Activated CD4-positive, alpha-beta T cell treated with anti-CD3 and anti-CD28 coated beads for 36 hours (primary cell): ENCODE results near the gene WNT9A. TPM values are rescaled to one million over a fixed set of nuclear protein-coding genes. Genes with fewer than 3 reads are reported as not detected.
"Not testable (repeated sequence)": the region's sequence is repeated elsewhere in the genome, so short reads cannot be mapped to it uniquely, and the experiment has no call there.

Experiments used
- ATAC-seq: fragments of 200-7000 bp; cut with Tn5 transposase; one replicate; pipeline ENCODE4 v1.10.0; 2021; ENCODE audit warnings: mild to moderate bottlenecking, moderate library complexity
- CTCF ChIA-PET: fragments of 350-600 bp; sonication (Branson Sonifier 250); formaldehyde crosslinking; loops from one replicate; lab custom pipeline; 2021; ENCODE audit warnings: antibody characterized with exemption; lab: Charles Lee
- POLR2A ChIA-PET: fragments of 350-600 bp; sonication (Branson Sonifier 250); formaldehyde crosslinking; loops from one replicate; lab custom pipeline; 2021; ENCODE audit warnings: antibody characterized with exemption, inconsistent platforms; lab: Charles Lee
- DNase-seq: peaks from one replicate; pipeline ENCODE4 v3.0.0-alpha.2; 2020
- H3K27ac Mint-ChIP-seq: one replicate; pipeline ENCODE4 v1.8.0; 2021; ENCODE audit warnings: mixed read lengths
- H3K27me3 Mint-ChIP-seq: one replicate; pipeline ENCODE4 v1.8.0; 2021; ENCODE audit warnings: mixed read lengths
- H3K36me3 Mint-ChIP-seq: one replicate; pipeline ENCODE4 v1.8.0; 2021; ENCODE audit warnings: low read depth, mixed read lengths
- H3K4me1 Mint-ChIP-seq: one replicate; pipeline ENCODE4 v1.8.0; 2021; ENCODE audit warnings: mixed read lengths
- H3K4me3 Mint-ChIP-seq: one replicate; pipeline ENCODE4 v1.8.0; 2021; ENCODE audit warnings: mild to moderate bottlenecking, moderate library complexity, mixed read lengths
- H3K9me3 Mint-ChIP-seq: one replicate; pipeline ENCODE4 v1.8.0; 2021; ENCODE audit warnings: low read depth, mixed read lengths
- intact Hi-C, 2 experiments: fragments of 100-400 bp; cut with DNase I in 1 of 2; cut with micrococcal nuclease in 1 of 2; formaldehyde crosslinking; loops; one replicate each; pipeline versions ENCODE4 v1.14.2 to v1.15.1; 2022 to 2024; cut with DNase I, micrococcal nuclease
- microRNA-seq: library from miRNA; unstranded; fragments of <30 nt; microRNA quantifications from one replicate; pipeline ENCODE4 v1.2.0, GENCODE V29; 2021; ENCODE audit warnings: borderline replicate concordance
- total RNA-seq, 2 experiments: library from RNA; stranded (reverse); gene quantifications; one replicate each; pipeline ENCODE4 v1.2.3, GENCODE V29; 2021

Gene WNT9A
- total RNA-seq, 2 experiments from 2014 or later = 0.04 TPM; not detected in 1

GRCh38 chr1:227880342-227880924, 67.3 kb downstream of the WNT9A start:
- no peaks in the 10 kb centered on the region for H3K36me3 Mint-ChIP-seq
- DNase-seq = no peak
- no peaks in the 10 kb centered on the region for H3K27me3 Mint-ChIP-seq
- H3K27ac Mint-ChIP-seq = no peak overlapping the region
- peaks cover 18% of the 10 kb centered on the region for H3K4me1 Mint-ChIP-seq
- intact Hi-C loops = no loop called here
- H3K4me3 Mint-ChIP-seq = no peak overlapping the region
- ChIA-PET POLR2A (no interaction called here), CTCF (no interaction called here)
- H3K9me3 Mint-ChIP-seq = no peaks in the 10 kb centered on the region
- no peak for ATAC-seq

GRCh38 chr1:227877810-227878209, 69.9 kb downstream of the WNT9A start:
- H3K36me3 Mint-ChIP-seq, H3K27ac Mint-ChIP-seq, intact Hi-C loops, H3K27me3 Mint-ChIP-seq, H3K9me3 Mint-ChIP-seq, ATAC-seq, POLR2A ChIA-PET, CTCF ChIA-PET, H3K4me1 Mint-ChIP-seq, H3K4me3 Mint-ChIP-seq, DNase-seq: not testable (repeated sequence)

- DNase-seq, H3K27ac Mint-ChIP-seq, H3K4me3 Mint-ChIP-seq, H3K9me3 Mint-ChIP-seq, H3K27me3 Mint-ChIP-seq, H3K36me3 Mint-ChIP-seq, intact Hi-C loops, CTCF ChIA-PET, POLR2A ChIA-PET, ATAC-seq: not testable (repeated sequence)
- H3K4me1 Mint-ChIP-seq = peaks cover 28% of the 10 kb centered on the region
Measured at GRCh38 chr1:227871892-227872291, 75.8 kb downstream of the WNT9A start.

GRCh38 chr1:227870366-227870765, 77.4 kb downstream of the WNT9A start:
- H3K4me3 Mint-ChIP-seq = no peak overlapping the region
- ChIA-PET POLR2A (no interaction called here), CTCF (interaction anchor here (1.3 kb wide), 1 partner anchor 18 kb away, joined by 4 read pairs; no protein-coding TSS in a partner anchor)
- no peak for DNase-seq
- intact Hi-C loops = no loop called here
- H3K27me3 Mint-ChIP-seq = no peaks in the 10 kb centered on the region
- no peak overlapping the region for H3K27ac Mint-ChIP-seq
- H3K4me1 Mint-ChIP-seq = peaks cover 28% of the 10 kb centered on the region
- H3K9me3 Mint-ChIP-seq = peaks cover 5% of the 10 kb centered on the region
- no peak for ATAC-seq
- peaks cover 3% of the 10 kb centered on the region for H3K36me3 Mint-ChIP-seq

GRCh38 chr1:227869851-227870305, 77.9 kb downstream of the WNT9A start:
- POLR2A ChIA-PET = no interaction called here
- intact Hi-C loops = no loop called here
- no peaks in the 10 kb centered on the region for H3K27me3 Mint-ChIP-seq

GRCh38 chr1:227869279-227869842, 78.4 kb downstream of the WNT9A start:
- Mint-ChIP-seq H3K9me3 (peaks cover 10% of the 10 kb centered on the region), H3K4me1 (peaks cover 28% of the 10 kb centered on the region), H3K27me3 (no peaks in the 10 kb centered on the region), H3K36me3 (peaks cover 6% of the 10 kb centered on the region), H3K27ac (no peak overlapping the region), H3K4me3 (no peak overlapping the region)
- intact Hi-C loops = no loop called here
- ChIA-PET POLR2A (no interaction called here), CTCF (no interaction called here)
- ATAC-seq (peak; percentile 19), DNase-seq (no peak)

More at GRCh38 chr1:227869851-227870305, 77.9 kb downstream of the WNT9A start:
- peaks cover 3% of the 10 kb centered on the region for H3K36me3 Mint-ChIP-seq
- peak; percentile 55 for ATAC-seq
- peak; percentile 40 for DNase-seq
- CTCF ChIA-PET = interaction anchor here (1.3 kb wide), 1 partner anchor 18 kb away, joined by 4 read pairs; no protein-coding TSS in a partner anchor
- peaks cover 5% of the 10 kb centered on the region for H3K9me3 Mint-ChIP-seq
- peak overlapping the region; percentile 26 for H3K27ac Mint-ChIP-seq
- no peak overlapping the region for H3K4me3 Mint-ChIP-seq
- H3K4me1 Mint-ChIP-seq = peaks cover 28% of the 10 kb centered on the region

Small RNA genes within 50 kb of the gene (microRNA-seq; reads per million reads assigned to microRNA genes)
- gene MIR5008 = not detected

Other genes starting within 250 kb of the WNT9A start
- gene JMJD4, start 212.6 kb downstream of the WNT9A start, total RNA-seq = 10 to 100 TPM; 14.4 to 18.1 TPM
- 10 to 100 TPM; 30.3 to 31.2 TPM for gene SNAP47, start 212.5 kb downstream of the WNT9A start, total RNA-seq
- not detected for gene PRSS38, start 132.3 kb downstream of the WNT9A start, total RNA-seq
- not detected for gene WNT3A, start 59.1 kb upstream of the WNT9A start, total RNA-seq
- 100 to 1,000 TPM; 325 to 337 TPM for gene ARF1, start 134.8 kb upstream of the WNT9A start, total RNA-seq
- 10 to 100 TPM; 14.6 to 22.5 TPM for gene C1orf35, start 155.4 kb upstream of the WNT9A start, total RNA-seq
- 10 to 100 TPM; 51.0 to 57.7 TPM for gene MRPL55, start 161.4 kb upstream of the WNT9A start, total RNA-seq
- gene GUK1, start 192.3 kb upstream of the WNT9A start, total RNA-seq = 100 to 1,000 TPM; 196 to 270 TPM
- gene GJC2, start 202.0 kb upstream of the WNT9A start, total RNA-seq = under 1 TPM in 1 of 2 experiments, not detected in 1; 0.64 TPM
- 1 to 10 TPM; 6.0 to 8.3 TPM for gene IBA57, start 217.9 kb upstream of the WNT9A start, total RNA-seq